COLO829 (cell line): Measurements from ENCODE around the gene ARPC2.
"Not testable (repeated sequence)": the region's sequence is repeated elsewhere in the genome, so short reads cannot be mapped to it uniquely, and the experiment has no call there.

Experiments used
- DNase-seq: peaks from one replicate; pipeline ENCODE4 v3.0.0; 2012; ENCODE audit warnings: low spot score

The ARPC2 gene

DNA sequence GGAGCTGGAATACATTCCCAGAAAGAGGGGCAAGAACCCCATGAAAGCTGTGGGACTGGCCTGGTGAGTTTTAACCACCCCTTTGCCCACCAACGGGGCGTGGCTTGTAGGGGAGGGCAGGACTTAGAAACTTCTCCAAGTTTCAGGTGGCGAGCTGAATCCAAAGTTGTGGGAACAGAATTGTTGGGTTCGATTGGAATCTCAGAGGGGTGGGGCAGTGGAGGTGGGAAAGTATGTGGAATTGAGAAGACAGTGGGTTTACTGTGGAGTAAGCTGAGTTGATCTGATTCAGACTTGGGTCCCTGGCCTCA, 54.5 kb downstream of the ARPC2 start:
- DNase-seq, result no peak

DNA sequence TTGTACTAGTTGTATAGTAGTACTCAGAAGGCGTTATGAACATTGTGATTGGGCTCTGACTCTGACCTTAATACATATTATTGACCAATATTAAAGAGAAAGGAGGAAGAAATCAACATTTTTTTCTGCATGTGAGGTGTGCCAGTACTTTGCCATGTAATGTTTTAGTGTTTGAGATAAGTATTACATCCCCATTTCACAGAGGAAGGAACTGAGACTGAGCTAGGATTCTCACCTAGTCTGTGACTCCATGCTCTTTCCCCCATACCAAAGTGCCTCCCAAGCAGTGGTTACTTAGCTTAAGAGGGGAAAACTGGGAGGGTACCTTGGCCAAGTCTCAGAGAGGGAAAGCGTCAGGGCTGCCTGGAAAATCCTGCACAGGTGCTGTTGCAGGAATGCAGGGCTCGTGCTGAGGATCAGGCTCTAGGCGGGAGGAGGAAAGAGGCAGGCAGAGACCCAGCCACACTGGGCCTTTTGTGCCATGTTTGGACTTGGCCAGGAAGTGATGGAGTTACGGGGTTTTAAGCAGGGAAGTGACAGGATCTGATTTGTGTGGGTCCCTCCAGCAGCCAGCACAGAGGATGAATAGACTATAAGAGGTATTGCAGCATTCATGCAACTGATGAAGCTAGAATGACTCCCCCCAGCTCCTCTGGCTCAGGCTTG, 55.0 kb downstream of the ARPC2 start:
- DNase-seq, result no peak

GRCh38 chr2:218272531-218273212, 55.7 kb downstream of the ARPC2 start:
- peak; percentile 92 for DNase-seq

DNA sequence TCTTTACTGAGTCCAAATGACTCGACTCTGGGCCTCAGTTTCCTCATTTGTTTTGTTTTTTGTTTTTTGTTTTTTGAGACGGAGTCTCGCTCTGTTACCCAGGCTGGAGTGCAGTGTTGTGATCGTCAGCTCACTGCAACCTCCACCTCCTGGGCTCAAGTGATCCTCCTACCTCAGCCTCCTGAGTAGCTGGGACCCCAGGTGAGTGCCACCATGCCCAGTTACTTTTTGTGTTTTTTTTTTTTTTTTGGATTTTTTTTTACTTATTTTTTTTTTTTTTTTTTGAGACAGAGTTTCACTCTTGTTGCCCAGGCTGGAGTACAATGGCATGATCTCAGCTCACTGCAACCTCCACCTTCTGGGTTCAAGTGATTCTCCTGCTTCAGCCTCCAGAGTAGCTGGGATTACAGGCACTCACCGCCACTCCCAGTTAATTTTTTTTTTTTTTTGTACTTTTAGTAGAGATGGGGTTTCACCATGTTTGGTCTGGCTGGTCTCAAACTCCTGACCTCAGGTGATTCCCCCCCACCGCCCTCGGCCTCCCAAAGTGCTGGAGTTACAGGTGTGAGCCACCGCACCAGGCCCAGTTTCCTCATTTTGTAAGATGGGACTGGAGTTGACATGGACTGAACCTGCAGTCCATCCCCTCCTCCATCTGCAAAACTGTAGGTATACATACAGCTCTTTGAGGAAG, 56.4 kb downstream of the ARPC2 start:
- DNase-seq, result not testable (repeated sequence)

GRCh38 chr2:218273908-218274249, 56.9 kb downstream of the ARPC2 start:
- DNase-seq, result no peak

GRCh38 chr2:218274586-218274985, 57.6 kb downstream of the ARPC2 start:
- DNase-seq, result no peak

- DNase-seq, result no peak
These were observed 58.5 kb downstream of the ARPC2 start for GRCh38 chr2:218275371-218276072.

DNA sequence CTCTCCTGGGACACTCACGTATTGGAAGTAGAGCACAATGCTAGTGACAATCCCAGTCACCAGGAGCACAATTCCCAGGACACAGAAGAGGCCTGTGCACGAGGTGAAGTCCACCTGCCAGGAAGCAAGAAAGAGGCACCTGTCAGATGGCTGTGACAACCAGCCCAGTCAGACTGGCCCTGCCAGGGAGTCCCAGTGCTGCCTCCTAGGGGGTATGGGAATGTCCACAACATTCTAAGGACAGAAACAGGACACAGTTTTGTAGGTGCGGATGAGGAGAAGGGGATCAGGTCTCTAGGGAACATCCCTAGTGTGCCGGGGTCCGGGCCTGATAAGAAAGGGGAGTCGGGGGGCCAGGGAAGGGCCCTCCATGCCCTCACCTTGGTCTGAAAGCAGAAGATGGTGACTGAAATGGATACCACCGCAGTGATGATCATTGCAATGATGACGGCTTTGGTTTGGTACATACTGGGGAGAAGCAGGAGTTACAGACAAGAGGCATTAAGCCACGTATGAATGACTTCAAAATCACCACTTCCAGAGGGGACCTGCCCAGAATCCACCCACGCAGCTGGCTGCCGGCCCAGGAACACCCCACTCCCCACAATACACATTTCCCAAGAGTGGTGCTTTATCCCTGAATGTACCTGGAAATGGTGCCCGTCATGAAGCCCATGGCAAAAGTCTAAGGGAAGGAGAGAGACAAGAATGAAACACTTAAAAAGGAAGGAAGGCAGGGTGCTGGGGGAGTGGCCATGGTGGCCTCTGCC, 60.2 kb downstream of the ARPC2 start:
- DNase-seq, result no peak

- no peak for DNase-seq
These were observed 60.9 kb downstream of the ARPC2 start for GRCh38 chr2:218277921-218278320.

DNA sequence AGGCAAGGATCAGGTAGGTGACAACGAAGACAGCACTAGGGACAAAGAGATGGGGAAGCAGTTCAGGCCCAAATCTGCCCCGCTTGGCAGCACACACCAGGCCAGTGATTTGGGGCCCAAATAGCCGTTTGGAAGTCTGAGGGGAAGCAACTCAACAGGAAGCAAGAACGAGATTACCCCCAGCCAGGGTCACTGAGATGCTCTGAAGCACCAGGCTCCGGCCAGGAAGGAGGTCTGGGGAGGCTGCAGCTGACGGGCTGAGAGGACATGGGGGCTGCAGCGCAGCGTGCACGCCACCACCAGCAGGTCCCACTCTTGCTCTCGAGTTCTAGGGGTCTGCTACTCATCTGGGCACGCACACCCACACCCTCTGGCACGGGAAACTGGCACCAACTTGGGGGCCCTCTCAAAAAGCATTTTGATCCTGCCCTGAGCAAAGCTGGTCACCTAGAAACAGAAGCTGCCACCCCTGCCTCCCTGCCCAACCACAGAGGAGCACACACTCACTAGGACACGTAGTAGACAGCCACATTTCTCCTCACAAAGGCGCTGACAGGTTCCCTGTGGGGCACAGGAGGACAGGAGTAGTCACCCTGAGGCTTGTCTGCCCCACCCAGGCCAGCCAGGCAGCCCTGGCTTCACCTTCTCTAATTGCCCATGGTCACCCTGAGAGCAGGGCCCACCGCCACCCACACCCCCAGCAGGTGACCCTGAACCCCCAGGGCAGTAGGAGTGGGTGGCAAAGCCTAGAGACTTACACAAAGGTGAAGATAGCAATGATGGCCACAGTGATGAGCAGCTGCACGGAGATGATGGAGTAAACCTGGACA, 61.8 kb downstream of the ARPC2 start:
- no peak for DNase-seq

DNA sequence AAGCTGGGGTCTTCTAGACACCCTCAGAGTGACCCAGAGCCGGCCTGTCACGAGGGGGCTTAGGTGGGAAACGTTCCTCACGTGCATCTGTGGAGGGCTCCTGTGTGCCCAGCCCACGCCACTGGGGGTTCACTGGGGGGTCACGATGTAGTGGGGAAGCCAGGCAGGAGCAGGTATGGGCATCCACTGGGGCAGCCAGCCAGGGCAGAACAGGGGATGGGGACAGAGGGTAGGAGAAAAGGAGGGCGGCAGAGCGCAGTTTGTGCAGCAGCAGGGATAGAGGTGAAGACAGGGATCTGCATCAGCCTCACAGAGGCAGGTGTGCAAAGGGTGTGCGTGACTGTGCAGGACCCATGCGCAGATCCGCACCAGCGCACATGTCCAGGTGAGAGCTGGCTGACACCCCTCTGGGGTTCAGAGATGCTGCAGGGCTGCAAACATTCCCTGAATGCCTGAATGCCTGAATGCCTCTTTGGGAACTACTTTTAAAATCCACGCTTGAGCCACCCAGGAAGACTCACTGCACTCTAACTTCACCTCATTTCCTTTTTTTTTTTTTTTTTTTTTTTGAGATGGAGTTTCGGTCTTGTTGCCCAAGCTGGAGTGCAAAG, 63.4 kb downstream of the ARPC2 start:
- no peak for DNase-seq

DNA sequence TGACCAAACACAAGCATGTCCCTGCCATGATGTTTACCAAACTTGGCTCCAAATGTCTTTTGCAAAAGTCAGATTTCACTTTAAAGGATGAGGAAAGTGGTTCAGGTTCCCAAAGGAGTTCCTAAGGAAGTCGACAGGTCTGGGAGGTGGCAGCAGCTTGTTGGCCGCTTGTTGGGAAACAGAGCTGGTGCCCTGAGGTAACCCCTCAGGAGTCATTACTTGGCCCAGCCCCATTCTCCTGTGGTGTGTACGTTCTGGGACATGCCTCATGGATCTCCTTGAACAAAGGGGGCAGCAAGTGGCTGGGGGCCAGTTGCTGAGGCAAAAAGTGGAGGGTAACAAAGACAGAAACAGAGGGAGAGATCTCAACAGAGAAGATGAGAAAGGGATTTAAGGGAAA, 64.5 kb downstream of the ARPC2 start:
- no peak for DNase-seq

DNA sequence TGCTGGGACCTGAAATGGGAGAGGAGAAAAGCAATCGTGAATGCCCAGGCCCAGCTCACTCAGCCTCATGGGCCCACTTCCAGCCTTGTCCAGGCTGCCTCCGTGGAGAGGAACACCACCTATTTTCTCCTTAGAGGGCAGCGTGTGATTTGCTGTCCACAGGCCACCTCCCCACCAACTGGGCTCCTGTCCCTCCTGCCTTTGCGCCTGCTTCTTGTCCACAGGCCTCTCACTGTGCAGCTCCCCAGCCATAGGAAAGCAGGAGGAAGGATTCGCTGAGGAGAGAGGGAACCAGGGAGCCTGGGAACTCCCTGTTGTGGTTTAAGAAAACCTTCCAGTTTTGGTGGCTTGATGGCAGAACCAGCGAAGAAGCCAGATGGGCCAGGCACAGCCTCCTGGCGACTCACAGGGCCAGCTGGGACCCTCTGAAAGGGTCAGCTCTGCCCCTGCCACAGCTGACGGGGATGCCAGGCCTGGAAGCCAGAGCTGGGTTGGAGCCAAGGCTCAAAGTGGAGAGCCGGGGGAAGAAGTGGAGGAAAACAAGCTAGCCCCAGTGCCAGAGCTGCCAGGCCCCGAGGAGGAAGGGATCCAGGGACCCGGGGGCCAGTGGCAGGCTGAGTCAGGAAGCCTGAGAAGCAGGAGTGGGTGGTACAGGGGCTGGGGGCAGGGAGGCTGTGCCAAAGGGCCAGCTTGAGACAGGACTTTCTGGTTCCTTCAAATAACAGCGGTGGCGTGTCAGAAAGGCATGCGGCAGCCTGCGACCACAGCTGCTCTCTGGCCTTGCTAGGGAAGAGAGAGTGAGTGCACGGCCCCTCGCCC, 65.4 kb downstream of the ARPC2 start:
- no peak for DNase-seq

- DNase-seq, result no peak
These were observed 67.3 kb downstream of the ARPC2 start for GRCh38 chr2:218284106-218284811.

DNA sequence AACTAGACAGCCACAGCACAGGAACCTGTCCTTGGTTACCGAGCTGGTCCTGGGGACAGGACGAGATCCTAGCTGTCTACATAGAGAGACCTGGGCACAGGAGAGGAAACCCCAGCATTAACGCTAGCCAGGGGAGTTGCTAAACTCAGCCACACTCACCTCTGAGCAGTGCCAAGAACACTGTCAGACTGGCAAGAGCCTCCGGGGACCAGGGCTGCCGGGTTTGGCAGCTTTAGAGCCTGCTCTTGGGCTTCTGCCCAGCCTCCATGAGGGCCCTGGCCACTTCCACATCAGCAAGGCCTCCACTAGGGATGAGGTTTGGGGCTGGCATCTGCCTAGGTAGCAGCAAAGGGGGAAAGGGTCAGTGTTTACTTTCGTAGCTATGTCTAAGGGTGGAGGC, 68.6 kb downstream of the ARPC2 start:
- DNase-seq, result no peak

- DNase-seq, result peak; percentile 96
These were observed 69.8 kb downstream of the ARPC2 start for GRCh38 chr2:218286570-218287459.

GRCh38 chr2:218289639-218290315, 72.8 kb downstream of the ARPC2 start:
- DNase-seq, result no peak
